Activated T-cell treated with anti-CD3 and anti-CD28 coated beads, Interleukin-2, amount 50 U/mL, for 4 hours (primary cell): ENCODE results near the gene TAGAP. TPM values are rescaled to one million over a fixed set of nuclear protein-coding genes. Genes with fewer than 3 reads are reported as not detected.

Experiments
- ATAC-seq, 2 donors: fragments of 200-7000 bp; cut with Tn5 transposase; one replicate each; pipeline ENCODE4 v1.10.0; 2021
- DNase-seq: peaks from one replicate; pipeline ENCODE4 v3.0.0-alpha.2; 2020
- H3K27me3 Mint-ChIP-seq: one replicate; pipeline ENCODE4 v1.8.0; 2021; ENCODE audit warnings: low read depth, mixed read lengths
- H3K36me3 Mint-ChIP-seq: one replicate; pipeline ENCODE4 v1.8.0; 2022; ENCODE audit warnings: mixed read lengths; ENCODE audit not compliant: insufficient read depth
- H3K4me1 Mint-ChIP-seq: one replicate; pipeline ENCODE4 v1.8.0; 2021; ENCODE audit warnings: low read depth, mixed read lengths
- H3K4me3 Mint-ChIP-seq: one replicate; pipeline ENCODE4 v1.8.0; 2021; ENCODE audit warnings: mild to moderate bottlenecking, moderate library complexity, mixed read lengths
- H3K9me3 Mint-ChIP-seq: one replicate; pipeline ENCODE4 v1.8.0; 2021; ENCODE audit warnings: mixed read lengths
- total RNA-seq, 3 donors: library from RNA; stranded (reverse); gene quantifications; one replicate each; pipeline ENCODE4 v1.2.1, GENCODE V29; 2021

TAGAP gene
- total RNA-seq, 3 donors from 2014 or later: 120 to 132 (median 130) TPM

DNA sequence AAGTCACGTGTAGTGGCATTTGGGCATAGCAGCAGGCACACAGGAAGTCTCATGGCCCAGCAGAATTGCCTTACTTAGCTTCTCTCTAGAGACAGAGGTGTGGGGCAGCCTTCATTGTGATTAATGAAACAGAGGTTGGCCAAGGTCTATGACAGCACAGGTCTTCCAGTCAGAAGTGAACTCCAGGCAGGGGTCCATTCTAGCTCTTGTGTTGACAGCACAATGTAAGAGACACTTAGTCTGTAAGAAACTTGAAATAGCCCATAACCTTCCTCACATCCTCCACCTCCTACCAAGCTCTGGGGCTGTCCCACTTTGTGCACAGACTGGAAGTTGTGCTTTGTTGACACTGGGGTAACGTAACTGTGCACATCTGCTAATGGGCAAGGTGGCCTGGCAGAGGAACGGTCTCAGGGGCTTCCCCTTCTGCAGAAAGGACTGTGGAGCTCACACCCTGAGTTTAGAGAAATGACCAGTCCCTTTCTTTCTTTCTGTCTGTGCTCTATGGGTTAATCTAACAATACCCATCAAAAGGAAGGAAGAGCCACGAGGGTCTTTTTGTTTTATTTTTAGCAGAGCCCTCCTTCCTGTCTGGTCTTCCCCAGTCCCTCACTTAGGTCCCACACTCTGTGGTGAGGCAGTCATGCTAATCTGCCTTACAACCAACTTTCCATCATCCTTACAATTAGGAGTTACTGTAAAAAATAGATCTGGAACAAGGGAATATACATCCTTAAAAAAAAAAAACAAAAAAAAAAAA lies 35.6 kb upstream of the TAGAP start:
- DNase-seq: no peak

DNA sequence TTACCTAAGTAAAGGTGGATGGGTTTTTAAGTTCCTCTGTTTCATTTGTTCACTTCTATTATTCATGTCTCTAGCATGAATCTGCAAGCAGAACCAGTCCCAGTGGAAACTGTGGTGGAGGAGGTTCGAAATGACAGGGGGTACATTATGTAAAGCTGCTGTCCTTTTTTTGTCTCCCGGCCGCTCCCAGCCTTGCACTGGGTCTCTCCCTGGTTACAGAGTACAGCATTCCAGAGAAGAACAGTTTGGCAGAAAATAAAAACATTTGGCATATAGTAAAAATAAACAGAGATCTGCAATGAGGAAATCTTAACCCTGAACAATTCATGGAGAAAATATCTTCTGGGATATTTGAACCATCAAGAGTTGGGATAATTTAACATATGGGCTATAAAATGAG lies 34.6 kb upstream of the TAGAP start:
- peaks cover 50% of the 10 kb centered on the region for H3K4me1 Mint-ChIP-seq
- H3K9me3 Mint-ChIP-seq: no peaks in the 10 kb centered on the region
- no peak for ATAC-seq
- no peak overlapping the region for H3K4me3 Mint-ChIP-seq
- H3K27me3 Mint-ChIP-seq: no peaks in the 10 kb centered on the region
- no peaks in the 10 kb centered on the region for H3K36me3 Mint-ChIP-seq
- no peak for DNase-seq

More for the DNA sequence above, 35.6 kb upstream of the TAGAP start:
- Mint-ChIP-seq H3K4me3 (no peak overlapping the region), H3K27me3 (no peaks in the 10 kb centered on the region), H3K36me3 (no peaks in the 10 kb centered on the region), H3K9me3 (no peaks in the 10 kb centered on the region), H3K4me1 (peaks cover 47% of the 10 kb centered on the region)
- ATAC-seq: peak; percentile 67 to 70

DNA sequence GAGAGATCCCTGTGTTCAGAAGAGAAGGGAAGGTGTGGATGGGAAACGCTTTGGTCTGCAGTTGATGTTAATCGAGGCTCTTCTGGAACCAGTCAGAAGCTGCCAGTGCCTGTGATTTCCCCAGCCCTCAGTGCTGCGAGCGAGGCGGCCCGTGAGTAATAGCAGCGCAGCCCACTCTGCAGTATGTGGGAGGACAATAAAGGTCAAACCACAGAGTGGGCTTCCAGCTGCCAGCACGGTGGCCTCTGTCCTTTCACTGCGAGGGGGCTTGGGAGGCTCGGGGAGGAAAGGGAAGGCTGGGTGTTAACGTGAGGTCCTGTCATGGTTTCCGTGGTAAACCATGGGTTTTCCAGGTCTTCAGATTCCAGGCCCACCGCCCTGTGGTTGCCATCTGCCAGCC lies 32.3 kb upstream of the TAGAP start:
- Mint-ChIP-seq H3K4me3 (peak overlapping the region; percentile 50), H3K36me3 (no peaks in the 10 kb centered on the region), H3K4me1 (peaks cover 50% of the 10 kb centered on the region), H3K27me3 (no peaks in the 10 kb centered on the region), H3K9me3 (no peaks in the 10 kb centered on the region)
- DNase-seq (peak; percentile 50), ATAC-seq (peak; percentile 80 to 81)

DNA sequence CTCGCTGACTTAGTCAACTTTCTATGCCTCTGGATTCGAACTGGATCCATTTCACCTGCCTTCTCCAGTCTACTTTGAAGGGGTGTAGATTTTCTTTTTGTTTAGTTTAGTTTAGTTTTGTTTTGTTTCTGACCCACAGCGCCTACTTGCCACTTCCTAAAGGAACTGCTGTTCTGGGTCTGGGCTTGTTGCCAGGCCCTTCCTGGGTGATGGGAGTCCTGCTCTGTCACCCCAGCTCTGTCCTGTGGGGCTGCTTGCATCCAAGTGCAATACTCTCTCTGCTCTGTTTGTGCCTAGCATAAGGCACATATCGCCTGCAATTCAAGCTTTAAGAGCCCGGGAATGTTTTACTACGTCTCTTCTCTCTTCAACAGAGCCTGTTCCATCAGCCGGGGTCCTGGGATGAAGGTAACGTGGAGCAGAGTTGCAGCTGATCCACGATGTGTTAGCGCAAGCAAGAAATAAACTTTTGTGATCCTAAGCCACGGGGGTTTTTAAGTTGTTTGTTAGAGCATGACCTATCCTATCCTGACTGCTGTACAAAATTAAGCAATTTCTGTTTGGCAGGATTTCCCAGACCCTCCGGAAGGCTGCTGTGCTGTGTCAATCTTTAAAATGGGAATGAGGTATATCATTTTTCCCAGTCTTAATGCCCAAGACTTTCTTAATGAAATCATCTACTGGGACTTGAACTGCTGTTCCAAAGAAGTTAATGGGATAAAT lies 30.9 kb upstream of the TAGAP start:
- H3K27me3 Mint-ChIP-seq: no peaks in the 10 kb centered on the region
- no peaks in the 10 kb centered on the region for H3K36me3 Mint-ChIP-seq
- H3K9me3 Mint-ChIP-seq: no peaks in the 10 kb centered on the region
- H3K4me3 Mint-ChIP-seq: no peak overlapping the region
- no peak for DNase-seq
- no peak for ATAC-seq
- peaks cover 52% of the 10 kb centered on the region for H3K4me1 Mint-ChIP-seq

DNA sequence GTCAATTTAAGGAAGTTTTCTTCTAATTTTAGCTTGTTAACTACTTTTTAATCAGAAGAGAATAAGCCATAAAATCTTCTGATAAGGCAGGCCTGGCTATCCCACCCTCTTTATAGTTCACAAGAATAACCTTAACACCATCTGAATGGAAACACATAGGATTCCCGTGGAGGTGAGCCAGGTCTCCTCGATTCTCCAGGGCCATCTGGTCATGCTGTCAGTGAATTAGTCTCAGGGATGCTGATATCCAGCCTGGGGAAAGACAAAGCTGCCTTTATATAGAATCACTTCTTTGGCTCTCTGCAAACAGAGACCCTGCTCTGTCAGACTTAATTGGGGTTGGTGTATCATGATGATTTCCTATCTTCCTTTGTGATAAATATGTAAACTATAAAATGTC lies 30.1 kb upstream of the TAGAP start:
- H3K4me1 Mint-ChIP-seq: peaks cover 44% of the 10 kb centered on the region
- ATAC-seq (no peak), DNase-seq (no peak)
- no peak overlapping the region for H3K4me3 Mint-ChIP-seq
- no peaks in the 10 kb centered on the region for H3K36me3 Mint-ChIP-seq
- H3K9me3 Mint-ChIP-seq: no peaks in the 10 kb centered on the region
- no peaks in the 10 kb centered on the region for H3K27me3 Mint-ChIP-seq

DNA sequence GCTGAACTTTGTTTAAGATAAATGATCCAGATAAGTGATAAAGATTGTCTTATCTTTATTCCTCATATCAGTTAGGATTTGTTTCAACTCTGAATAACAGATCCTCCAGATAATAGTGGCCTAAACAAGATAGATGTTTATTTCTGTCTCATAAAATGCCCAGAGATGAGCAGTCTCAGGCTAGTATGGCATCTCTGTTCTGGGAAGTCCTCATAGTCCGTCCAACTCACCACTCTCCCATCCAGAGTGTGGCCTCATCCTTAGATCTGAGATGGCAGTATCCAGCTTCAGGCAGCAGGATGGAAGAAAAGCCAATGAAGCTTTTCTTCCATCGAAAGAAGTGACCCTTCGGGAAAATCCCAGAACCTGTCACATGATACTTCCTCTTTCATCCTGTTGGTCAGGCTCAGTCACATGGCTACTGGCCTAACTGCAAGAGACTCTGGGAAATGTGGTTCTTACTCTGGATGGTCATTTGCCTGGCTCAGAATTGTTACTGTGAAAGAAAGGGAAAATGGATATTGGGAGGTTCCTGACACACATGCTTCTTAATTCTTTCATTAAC lies 29.4 kb upstream of the TAGAP start:
- ATAC-seq: no peak
- Mint-ChIP-seq H3K4me1 (peaks cover 39% of the 10 kb centered on the region), H3K27me3 (no peaks in the 10 kb centered on the region), H3K9me3 (no peaks in the 10 kb centered on the region), H3K4me3 (no peak overlapping the region), H3K36me3 (no peaks in the 10 kb centered on the region)
- no peak for DNase-seq

DNA sequence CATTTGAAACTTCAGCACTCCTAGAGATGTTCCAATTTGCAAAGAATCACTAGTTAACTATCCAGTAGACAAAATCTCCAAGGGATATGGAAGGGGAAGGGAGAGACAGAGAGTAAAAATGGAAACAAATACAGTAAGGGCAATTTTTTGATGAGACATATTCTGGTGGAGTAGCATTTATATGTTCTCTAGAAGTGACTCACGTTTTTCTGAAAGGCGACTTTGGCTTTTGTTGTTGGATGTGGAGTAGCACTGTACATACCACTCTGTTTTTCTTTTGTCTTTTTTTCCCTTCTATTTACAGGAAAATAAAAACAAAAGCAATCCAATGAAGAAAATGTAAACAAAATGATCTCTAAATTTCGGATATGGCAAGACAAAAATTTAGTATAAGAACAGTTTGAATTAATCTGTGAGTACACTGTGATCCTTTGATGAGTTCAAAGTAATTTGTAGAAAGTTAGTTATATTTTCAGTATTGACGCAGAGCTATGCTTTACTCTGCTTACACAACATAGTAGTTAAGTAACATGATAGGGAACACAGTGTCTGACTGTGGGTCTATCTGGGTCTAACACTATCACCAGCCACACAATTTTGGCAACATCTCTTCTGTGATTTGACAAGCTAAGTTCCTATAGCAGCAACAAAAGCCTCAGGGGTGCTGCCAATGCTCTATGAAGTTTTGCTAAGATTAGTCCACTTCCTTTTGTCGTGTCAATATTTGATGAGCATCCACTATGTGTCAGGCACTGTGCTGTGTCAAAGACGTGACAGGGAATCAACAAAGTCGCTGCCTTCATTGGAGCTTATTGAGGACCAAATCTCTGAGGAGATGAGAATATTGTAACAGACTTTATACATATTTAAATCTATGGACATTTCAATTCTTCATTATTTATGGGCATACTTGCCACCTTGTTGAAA lies 27.3 kb upstream of the TAGAP start:
- Mint-ChIP-seq H3K4me1 (peaks cover 38% of the 10 kb centered on the region), H3K36me3 (peaks cover 1% of the 10 kb centered on the region), H3K9me3 (no peaks in the 10 kb centered on the region), H3K27me3 (no peaks in the 10 kb centered on the region), H3K4me3 (no peak overlapping the region)
- no peak for DNase-seq
- ATAC-seq: peak; percentile 60 to 75

DNA sequence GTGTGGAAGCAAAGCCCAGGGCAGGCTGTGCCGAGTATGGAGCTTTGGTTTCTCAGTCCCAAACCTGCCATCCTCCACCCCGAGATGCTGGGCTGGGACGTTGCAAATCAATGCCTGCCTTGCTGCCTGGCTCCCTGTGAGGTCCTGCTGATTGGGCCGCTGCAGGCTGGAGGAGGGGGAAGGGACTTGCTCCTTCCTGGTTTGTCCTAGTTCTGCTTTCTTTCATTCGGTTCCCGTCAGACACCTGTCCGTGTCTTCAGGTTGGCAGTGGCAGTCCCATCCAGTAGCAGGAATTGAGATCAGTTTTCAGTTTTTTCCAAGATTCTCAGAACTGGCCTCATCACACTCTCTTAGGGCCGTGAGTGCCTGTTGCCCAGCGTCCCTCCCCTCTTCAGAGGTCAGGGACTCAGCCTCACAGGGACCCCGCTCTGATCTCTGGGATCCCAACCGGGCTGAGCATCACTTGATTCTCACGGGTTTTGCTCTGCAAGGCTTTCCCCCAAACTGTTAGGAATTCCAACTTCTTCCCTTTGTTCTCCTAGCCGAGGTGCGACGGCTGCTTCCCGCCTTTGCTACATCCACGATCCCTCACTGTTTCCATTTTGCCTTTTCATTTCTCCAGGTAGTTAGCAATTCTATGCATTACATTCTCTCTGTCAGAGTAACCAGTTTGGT lies 24.2 kb upstream of the TAGAP start:
- peaks cover 50% of the 10 kb centered on the region for H3K4me1 Mint-ChIP-seq

DNA sequence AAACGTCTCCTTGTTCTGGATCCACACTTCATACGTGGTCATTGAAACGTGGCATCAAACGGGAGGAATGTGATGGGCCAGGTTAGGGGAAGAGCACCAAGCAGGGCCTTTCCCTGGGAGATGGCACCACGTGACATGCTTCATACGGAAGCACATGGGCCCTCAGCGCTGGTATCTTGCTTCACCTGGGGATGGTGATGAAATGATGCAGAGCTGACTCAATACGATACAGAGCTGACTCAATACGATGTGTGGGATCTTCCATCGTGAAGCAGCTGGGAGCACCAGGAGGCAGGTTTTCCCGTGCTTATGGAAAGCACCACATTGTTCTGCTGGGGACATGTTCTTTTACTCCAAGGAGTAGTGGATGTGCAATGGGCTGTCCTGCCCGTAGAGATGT lies 22.5 kb upstream of the TAGAP start:
- Mint-ChIP-seq H3K4me1 (peaks cover 67% of the 10 kb centered on the region), H3K36me3 (peaks cover 1% of the 10 kb centered on the region), H3K4me3 (no peak overlapping the region), H3K9me3 (no peaks in the 10 kb centered on the region), H3K27me3 (no peaks in the 10 kb centered on the region)
- no peak for ATAC-seq
- DNase-seq: no peak

More for the DNA sequence above, 24.2 kb upstream of the TAGAP start:
- no peak for DNase-seq
- ATAC-seq: no peak
- no peak overlapping the region for H3K4me3 Mint-ChIP-seq
- H3K9me3 Mint-ChIP-seq: no peaks in the 10 kb centered on the region
- H3K36me3 Mint-ChIP-seq: peaks cover 1% of the 10 kb centered on the region
- H3K27me3 Mint-ChIP-seq: no peaks in the 10 kb centered on the region

DNA sequence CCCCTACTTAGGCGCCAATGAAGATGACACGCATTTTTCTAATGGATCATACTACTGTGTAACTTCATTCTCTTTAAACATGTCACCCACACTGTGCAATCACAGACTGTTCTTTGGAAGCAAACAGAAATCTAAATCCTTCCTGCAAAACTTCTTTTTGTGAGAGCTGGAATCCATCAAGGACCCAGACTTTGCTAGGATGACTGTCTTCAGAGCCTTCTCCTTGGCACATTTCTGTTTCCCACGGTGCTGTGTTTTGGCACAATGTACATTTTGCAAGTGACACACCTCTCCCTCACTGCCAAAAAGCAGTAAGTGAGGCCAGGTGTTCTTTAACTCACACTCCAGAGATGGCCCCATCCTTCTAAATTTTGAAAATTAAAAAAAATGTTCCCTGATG lies 21.7 kb upstream of the TAGAP start:
- no peak for ATAC-seq
- Mint-ChIP-seq H3K4me3 (no peak overlapping the region), H3K9me3 (no peaks in the 10 kb centered on the region), H3K27me3 (no peaks in the 10 kb centered on the region), H3K4me1 (peaks cover 70% of the 10 kb centered on the region), H3K36me3 (peaks cover 1% of the 10 kb centered on the region)
- no peak for DNase-seq

DNA sequence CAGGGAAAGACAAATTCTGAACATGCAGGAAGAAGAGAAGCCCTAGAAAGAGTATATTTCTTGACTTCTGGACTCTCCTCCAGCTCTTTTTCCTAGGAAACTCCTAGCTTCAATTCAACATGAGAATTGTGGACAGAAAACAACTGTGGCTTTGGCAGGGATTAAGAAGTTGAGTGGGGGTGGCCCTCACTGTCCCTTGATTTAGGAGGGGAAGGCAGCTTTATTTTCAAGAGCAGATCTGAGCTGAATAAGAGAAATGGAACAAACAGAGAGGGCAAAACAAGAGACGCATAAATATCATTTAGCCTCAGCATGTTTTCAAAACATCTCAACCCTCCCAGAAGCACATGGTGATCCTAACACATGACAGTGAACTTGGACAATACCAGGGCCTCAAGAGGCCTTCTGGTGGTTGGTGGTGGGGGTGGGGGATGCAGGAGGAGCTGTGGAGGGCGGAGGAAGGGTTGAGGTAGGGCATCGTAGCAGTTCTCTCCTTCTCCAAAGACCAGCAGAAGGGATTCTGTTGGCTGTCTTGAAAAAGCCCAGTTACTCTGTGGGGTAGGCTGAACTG lies 21.1 kb upstream of the TAGAP start:
- no peak for ATAC-seq
- DNase-seq: no peak
- H3K4me1 Mint-ChIP-seq: peaks cover 76% of the 10 kb centered on the region
- peaks cover 1% of the 10 kb centered on the region for H3K36me3 Mint-ChIP-seq
- H3K4me3 Mint-ChIP-seq: peak overlapping the region; percentile 20
- no peaks in the 10 kb centered on the region for H3K9me3 Mint-ChIP-seq
- no peaks in the 10 kb centered on the region for H3K27me3 Mint-ChIP-seq

DNA sequence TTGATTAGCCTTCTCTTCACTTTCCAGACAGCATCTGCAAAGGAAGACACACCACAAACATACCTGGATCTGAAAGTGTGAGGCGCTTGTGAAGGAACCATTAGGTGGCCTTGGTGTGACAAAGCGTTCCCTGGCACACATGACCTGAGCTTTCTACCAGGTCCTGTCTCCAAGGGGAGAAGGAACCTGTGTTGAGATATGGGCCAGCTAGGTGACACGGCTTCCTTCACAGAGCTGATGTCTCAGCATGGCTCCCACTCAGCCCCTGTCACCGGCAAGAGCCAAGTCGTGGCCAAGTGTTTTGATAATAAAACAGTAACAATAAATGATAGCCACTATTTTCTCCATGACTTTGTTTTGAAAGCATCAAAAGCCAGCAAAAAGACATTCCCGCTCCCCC lies 20.3 kb upstream of the TAGAP start:
- Mint-ChIP-seq H3K4me3 (no peak overlapping the region), H3K36me3 (peaks cover 1% of the 10 kb centered on the region), H3K4me1 (peaks cover 82% of the 10 kb centered on the region), H3K9me3 (no peaks in the 10 kb centered on the region), H3K27me3 (no peaks in the 10 kb centered on the region)
- DNase-seq: no peak
- no peak for ATAC-seq

DNA sequence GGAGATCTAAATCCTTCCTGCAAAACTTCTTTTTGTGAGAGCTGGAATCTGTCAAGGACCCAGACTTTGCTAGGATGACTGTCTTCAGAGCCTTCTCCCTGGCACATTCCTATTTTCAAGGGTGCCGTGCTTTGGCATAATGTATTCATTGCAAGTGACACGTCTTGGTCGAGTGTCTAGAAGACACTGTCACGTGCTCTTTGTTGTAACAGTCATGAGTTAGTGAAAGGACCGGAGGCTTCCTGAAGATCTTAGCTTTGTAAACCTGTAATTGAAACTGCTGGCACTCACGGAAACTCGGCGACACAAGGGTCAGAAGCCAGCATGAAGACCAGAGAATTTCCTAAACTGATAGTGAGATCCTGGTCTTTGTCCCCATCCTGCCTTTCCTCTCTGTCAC lies 19.7 kb upstream of the TAGAP start:
- no peak for ATAC-seq
- peaks cover 1% of the 10 kb centered on the region for H3K36me3 Mint-ChIP-seq
- no peaks in the 10 kb centered on the region for H3K27me3 Mint-ChIP-seq
- H3K4me1 Mint-ChIP-seq: peaks cover 88% of the 10 kb centered on the region
- no peaks in the 10 kb centered on the region for H3K9me3 Mint-ChIP-seq
- DNase-seq: no peak
- no peak overlapping the region for H3K4me3 Mint-ChIP-seq
